ENCODE measurements around the gene ACTA1.
"Not testable (repeated sequence)": the region's sequence is repeated elsewhere in the genome, so short reads cannot be mapped to it uniquely, and the experiment has no call there.

The ACTA1 gene

DNA sequence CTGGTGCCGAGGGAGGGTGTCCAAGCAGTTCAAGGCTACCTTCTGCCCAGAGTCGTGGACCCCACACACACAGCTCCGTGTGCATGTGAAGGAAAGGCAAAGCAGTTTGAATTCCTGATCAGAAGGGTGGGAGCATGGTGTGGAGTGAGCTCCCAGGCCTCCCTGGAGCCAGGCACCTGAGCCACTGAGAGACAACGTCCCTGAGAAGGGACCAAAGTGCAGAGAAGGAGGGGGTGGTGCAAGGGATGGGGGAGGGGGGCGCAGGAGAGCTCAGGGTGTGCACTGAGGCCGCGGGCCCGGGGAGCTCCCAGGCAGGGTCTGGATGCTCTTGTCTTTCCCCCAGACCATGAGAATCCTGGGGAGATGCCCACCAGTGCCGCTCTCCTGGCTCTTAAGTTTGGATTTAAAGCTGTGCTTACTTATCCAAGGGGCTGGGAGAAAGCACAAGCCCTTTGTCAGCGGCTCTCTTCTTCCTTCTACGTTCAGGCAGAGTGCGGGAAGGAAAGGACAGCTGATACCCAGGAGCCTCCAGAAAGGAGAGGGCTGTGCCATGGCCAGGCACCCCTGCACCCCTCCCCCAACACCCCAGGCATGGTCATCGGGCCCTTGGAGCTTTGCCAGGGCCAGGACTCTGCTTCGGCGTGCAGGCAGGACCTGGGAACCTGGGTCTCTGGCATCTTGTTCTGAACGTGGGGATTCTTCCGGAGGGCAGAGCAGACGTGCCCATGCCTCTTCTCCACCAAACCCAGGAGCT lies 24.1 kb downstream of the ACTA1 start:
- TF ChIP-seq, protein P1, sequence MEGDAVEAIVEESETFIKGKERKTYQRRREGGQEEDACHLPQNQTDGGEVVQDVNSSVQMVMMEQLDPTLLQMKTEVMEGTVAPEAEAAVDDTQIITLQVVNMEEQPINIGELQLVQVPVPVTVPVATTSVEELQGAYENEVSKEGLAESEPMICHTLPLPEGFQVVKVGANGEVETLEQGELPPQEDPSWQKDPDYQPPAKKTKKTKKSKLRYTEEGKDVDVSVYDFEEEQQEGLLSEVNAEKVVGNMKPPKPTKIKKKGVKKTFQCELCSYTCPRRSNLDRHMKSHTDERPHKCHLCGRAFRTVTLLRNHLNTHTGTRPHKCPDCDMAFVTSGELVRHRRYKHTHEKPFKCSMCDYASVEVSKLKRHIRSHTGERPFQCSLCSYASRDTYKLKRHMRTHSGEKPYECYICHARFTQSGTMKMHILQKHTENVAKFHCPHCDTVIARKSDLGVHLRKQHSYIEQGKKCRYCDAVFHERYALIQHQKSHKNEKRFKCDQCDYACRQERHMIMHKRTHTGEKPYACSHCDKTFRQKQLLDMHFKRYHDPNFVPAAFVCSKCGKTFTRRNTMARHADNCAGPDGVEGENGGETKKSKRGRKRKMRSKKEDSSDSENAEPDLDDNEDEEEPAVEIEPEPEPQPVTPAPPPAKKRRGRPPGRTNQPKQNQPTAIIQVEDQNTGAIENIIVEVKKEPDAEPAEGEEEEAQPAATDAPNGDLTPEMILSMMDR (conservative IDR thresholded peaks at IDR 0.05; ENCODE audit: low read depth, low read length), result no peak
- no peak for DNase-seq (ENCODE audit: low read depth)
- H3K4me3 ChIP-seq (ENCODE audit: low read depth, low read length), result no peak overlapping the region

DNA sequence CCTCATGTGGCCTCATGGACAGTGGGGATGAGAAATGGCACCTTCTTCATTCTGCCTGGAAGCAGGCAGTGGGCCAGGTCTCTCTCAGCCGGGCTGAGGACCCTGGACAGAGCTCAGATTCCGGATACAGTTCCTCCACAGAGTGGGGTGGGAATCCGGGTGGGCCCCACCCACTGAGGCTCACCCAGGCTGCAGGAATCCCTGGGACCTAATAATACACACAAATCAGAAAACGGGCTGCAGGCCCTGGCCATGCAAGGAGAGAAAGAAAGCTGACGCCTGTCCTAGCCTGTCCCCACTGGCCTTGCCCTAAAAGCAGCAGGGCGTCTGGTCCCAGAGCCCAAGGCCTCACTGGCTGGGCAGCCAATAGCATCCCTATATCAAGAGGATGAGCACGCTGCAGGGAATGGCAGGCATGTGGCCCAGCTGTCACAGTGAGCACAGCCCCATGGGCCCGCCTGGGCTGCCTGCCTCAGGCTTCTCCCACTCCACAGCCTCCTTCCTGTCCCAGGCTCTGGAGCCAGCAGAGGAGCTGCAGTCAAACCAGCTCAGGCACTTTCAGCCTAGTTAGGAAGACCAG lies 25.3 kb downstream of the ACTA1 start:
- no peak overlapping the region for H3K4me3 ChIP-seq (ENCODE audit: low read depth, low read length)
- DNase-seq (ENCODE audit: low read depth), result no peak
- TF ChIP-seq, protein P1 (conservative IDR thresholded peaks at IDR 0.05; ENCODE audit: low read depth, low read length), result no peak

- TF ChIP-seq, protein P1 (conservative IDR thresholded peaks at IDR 0.05; ENCODE audit: low read depth, low read length), result no peak
- no peak for DNase-seq (ENCODE audit: low read depth)
- H3K4me3 ChIP-seq (ENCODE audit: low read depth, low read length), result no peak overlapping the region
These were observed 26.5 kb downstream of the ACTA1 start for GRCh38 chr1:229407206-229408026.

- no peak for DNase-seq (ENCODE audit: low read depth)
- no peak overlapping the region for H3K4me3 ChIP-seq (ENCODE audit: low read depth, low read length)
- TF ChIP-seq, protein P1 (conservative IDR thresholded peaks at IDR 0.05; ENCODE audit: low read depth, low read length), result no peak
These were observed 27.1 kb downstream of the ACTA1 start for GRCh38 chr1:229406798-229407197.

DNA sequence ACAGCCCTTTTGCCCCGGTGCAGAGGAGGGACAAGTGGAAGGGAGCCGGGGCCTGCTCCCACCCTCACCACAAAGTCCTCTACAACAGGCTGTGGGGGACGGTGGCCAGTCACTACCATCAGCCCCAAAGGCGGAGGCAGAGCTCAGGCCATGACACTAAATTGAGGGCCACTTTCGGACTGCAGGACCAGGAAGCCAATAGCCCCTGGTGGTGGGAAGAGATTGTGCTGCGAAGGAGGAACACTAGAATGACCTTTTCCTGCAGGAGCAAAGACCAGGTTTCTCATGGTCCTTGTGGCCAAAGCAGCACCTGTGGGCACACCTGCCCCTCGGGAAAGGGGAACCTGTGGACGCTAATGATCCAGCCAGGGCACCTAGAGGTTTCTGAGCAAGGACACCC lies 30.3 kb downstream of the ACTA1 start:
- H3K4me3 ChIP-seq (ENCODE audit: low read depth, low read length), result no peak overlapping the region
- TF ChIP-seq, protein P1 (conservative IDR thresholded peaks at IDR 0.05; ENCODE audit: low read depth, low read length), result no peak
- DNase-seq (ENCODE audit: low read depth), result no peak

- no peak overlapping the region for H3K4me3 ChIP-seq (ENCODE audit: low read depth, low read length)
- no peak for DNase-seq (ENCODE audit: low read depth)
- TF ChIP-seq, protein P1 (conservative IDR thresholded peaks at IDR 0.05; ENCODE audit: low read depth, low read length), result no peak
These were observed 30.9 kb downstream of the ACTA1 start for GRCh38 chr1:229402993-229403392.

- not testable (repeated sequence) for DNase-seq (ENCODE audit: low read depth); H3K4me3 ChIP-seq (ENCODE audit: low read depth, low read length)
These were observed 31.6 kb downstream of the ACTA1 start for GRCh38 chr1:229402329-229402728.

Data from choroid plexus epithelial cell (primary cell).